GM18519 (cell line): ENCODE results near the gene FHAD1.

Source experiments
- ATAC-seq: cut with Tn5 transposase; IDR thresholded peaks from one replicate; pipeline ENCODE4 v1.9.1; 2021; ENCODE audit warnings: mild to moderate bottlenecking, moderate library complexity; ENCODE audit not compliant: unreplicated experiment, low FRiP score

The FHAD1 gene

GRCh38 chr1:15246960-15247614, at the start of gene FHAD1:
Gene FHAD1, plus strand, starts transcription at chr1:15247223. Its CDS starts 4,562 bp downstream, at chr1:15251785.
- ATAC-seq = no peak

GRCh38 chr1:15197591-15198447, 49.2 kb upstream of the FHAD1 start:
- ATAC-seq = no peak

GRCh38 chr1:15198684-15199083, 48.3 kb upstream of the FHAD1 start:
- no peak for ATAC-seq

GRCh38 chr1:15201221-15201620, 45.8 kb upstream of the FHAD1 start:
- no peak for ATAC-seq

GRCh38 chr1:15201849-15202551, 45.0 kb upstream of the FHAD1 start:
- no peak for ATAC-seq

- ATAC-seq = no peak
Observed at GRCh38 chr1:15204931-15205330, 42.1 kb upstream of the FHAD1 start.

- ATAC-seq = no peak
Observed at GRCh38 chr1:15205586-15206346, 41.3 kb upstream of the FHAD1 start.

- no peak for ATAC-seq
Observed at GRCh38 chr1:15206418-15207030, 40.5 kb upstream of the FHAD1 start.

GRCh38 chr1:15207031-15207828, 39.8 kb upstream of the FHAD1 start:
- ATAC-seq = no peak

GRCh38 chr1:15207829-15208429, 39.1 kb upstream of the FHAD1 start:
- no peak for ATAC-seq

GRCh38 chr1:15210651-15211375, 36.2 kb upstream of the FHAD1 start:
- ATAC-seq = no peak

GRCh38 chr1:15211424-15211823, 35.6 kb upstream of the FHAD1 start:
- ATAC-seq = no peak

GRCh38 chr1:15212216-15212953, 34.6 kb upstream of the FHAD1 start:
- no peak for ATAC-seq

- no peak for ATAC-seq
Observed at GRCh38 chr1:15212954-15213291, 34.1 kb upstream of the FHAD1 start.

- ATAC-seq = no peak
Observed at GRCh38 chr1:15213341-15213821, 33.6 kb upstream of the FHAD1 start.

GRCh38 chr1:15214527-15214926, 32.5 kb upstream of the FHAD1 start:
- no peak for ATAC-seq

GRCh38 chr1:15215116-15215515, 31.9 kb upstream of the FHAD1 start:
- ATAC-seq = no peak

GRCh38 chr1:15217654-15218053, 29.4 kb upstream of the FHAD1 start:
- no peak for ATAC-seq
